GM21576 (cell line): ENCODE results near the gene EVA1C.
"Not testable (repeated sequence)": the region's sequence is repeated elsewhere in the genome, so short reads cannot be mapped to it uniquely, and the experiment has no call there.

ENCODE experiments used
- ATAC-seq: cut with Tn5 transposase; IDR thresholded peaks from one replicate; pipeline ENCODE4 v1.9.1; 2021; ENCODE audit warnings: mild to moderate bottlenecking, moderate library complexity; ENCODE audit not compliant: unreplicated experiment

The EVA1C gene

GRCh38 chr21:32521736-32522355, 109.3 kb downstream of the EVA1C start:
- no peak for ATAC-seq

- ATAC-seq: no peak
These were observed 111.0 kb downstream of the EVA1C start for GRCh38 chr21:32523463-32523862.

- no peak for ATAC-seq
These were observed 111.6 kb downstream of the EVA1C start for GRCh38 chr21:32523988-32524719.

- ATAC-seq: no peak
These were observed 112.8 kb downstream of the EVA1C start for GRCh38 chr21:32525282-32525681.

DNA sequence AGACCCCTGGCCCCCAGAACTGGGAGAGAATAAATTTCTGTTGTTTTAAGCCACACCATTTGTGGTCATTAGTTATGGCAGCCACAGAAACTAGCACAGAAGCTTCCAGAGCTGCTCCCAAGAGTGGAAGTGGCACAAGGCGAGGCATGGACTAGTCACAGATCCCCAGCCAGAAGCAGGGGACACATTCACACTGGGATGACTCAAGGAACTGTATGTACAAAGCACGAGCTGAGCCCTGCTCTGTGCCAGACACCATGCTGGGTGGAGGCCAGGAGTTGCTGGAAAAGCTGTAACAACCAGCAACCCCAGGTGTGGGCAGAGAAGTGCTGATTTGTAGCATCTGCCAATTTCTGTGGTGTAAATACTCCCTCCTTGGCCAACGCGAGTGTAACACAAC, 117.2 kb downstream of the EVA1C start:
- ATAC-seq: no peak

DNA sequence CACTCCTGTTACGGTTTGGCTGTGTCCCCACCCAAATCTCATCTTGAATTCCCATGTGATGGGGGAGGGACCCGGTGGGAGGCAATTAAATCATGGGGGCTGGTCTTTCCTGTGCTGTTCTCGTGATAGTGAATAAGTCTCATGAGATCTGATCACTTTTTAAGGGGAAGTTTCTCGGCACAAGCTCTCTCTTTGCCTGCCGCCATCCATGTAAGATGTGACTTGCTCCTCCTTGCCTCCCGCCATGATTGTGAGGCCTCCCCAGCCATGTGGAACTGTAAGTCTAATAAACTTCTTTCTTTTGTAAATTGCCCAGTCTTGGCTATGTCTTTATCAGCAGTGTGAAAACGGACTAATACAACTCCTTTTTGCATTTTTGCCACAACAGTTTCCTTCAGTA, 118.3 kb downstream of the EVA1C start:
- not testable (repeated sequence) for ATAC-seq

- ATAC-seq: not testable (repeated sequence)
These were observed 119.1 kb downstream of the EVA1C start for GRCh38 chr21:32531561-32531960.

GRCh38 chr21:32532636-32533035, 120.1 kb downstream of the EVA1C start:
- ATAC-seq: no peak

- no peak for ATAC-seq
These were observed 120.5 kb downstream of the EVA1C start for GRCh38 chr21:32533053-32533452.

- ATAC-seq: no peak
These were observed 121.1 kb downstream of the EVA1C start for GRCh38 chr21:32533611-32534010.

DNA sequence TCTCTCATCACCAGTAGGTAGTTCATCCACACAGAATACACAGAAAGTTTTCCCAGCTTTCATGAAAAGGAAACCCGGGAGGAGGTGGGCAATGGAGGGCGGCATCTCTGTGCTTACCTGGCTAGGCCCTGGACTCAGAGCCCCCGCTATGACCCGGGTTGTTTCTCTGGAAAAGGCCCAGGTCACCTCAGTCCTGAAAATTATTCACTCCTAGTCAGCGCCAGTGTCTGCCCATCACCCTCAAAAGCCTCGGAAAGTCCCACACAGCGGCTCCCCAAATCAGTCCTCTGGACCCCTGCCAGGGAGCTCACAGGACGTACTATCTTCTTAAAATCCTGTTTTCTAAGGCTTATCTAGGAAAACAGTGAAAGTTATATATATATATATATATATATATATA, 121.6 kb downstream of the EVA1C start:
- ATAC-seq: no peak

DNA sequence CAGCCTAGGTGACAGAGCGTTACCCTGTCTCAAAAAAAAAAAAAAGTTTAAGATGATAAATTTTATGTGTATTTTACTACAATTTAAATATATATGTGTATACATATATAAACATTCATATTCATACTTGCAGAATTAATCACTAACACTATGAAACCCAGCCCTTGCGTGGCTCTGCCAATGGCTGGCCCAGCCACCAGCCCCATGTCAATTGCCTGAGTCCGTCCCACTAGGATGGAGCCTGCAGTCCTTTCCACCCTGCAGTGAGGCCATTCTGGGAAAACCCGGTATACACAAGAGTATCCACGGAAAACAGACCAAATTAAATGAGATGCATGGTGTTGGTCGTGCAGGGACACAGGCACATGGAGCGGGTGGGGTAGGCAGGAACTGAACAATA, 123.1 kb downstream of the EVA1C start:
- no peak for ATAC-seq

DNA sequence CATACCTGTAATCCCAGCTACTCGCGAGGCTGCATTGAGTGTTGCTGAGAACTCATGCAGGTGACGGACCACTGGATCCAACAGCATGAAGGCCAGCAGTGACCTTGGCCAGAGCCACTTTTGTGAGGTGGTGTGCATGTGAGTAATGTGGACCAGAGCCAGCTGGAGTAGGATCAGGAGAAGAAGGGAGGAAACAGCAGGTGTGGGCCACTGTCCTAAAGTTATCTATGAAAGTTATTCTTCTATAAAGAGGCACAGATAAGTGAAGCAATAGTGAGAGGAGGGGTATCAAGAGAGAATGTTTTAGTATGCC, 125.0 kb downstream of the EVA1C start:
- no peak for ATAC-seq

DNA sequence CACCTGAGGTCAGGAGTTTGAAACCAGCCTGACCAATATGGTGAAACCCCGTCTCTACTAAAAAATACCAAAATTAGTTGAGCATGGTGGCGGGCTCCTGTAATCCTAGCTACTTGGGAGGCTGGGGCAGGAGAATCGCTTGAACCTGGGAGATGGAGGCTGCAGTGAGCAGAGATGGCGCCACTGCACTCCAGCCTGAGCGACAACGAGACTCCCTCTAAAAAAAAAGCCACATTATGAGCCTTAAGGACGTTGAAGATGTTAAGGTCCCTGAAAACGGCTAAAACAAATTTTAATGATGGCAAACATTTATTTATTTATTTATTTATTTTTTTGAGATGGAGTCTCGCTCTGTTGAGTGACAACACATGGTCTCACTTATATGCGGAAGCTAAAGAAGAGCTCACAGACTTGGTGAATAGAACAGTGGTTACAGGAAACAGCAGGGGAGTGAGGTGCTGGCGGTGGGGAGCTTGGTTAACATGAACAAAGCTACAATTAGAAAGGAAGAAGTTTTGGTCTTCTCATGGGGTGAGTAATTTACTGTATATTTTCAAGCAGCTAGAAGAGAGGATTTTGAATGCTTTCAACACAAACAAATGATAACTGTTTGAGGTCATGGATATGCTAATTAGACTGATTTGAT, 125.8 kb downstream of the EVA1C start:
- no peak for ATAC-seq

- ATAC-seq: no peak
These were observed 126.9 kb downstream of the EVA1C start for GRCh38 chr21:32539378-32539777.

GRCh38 chr21:32543056-32543455, 130.6 kb downstream of the EVA1C start:
- not testable (repeated sequence) for ATAC-seq

- no peak for ATAC-seq
These were observed 131.5 kb downstream of the EVA1C start for GRCh38 chr21:32543975-32544374.

DNA sequence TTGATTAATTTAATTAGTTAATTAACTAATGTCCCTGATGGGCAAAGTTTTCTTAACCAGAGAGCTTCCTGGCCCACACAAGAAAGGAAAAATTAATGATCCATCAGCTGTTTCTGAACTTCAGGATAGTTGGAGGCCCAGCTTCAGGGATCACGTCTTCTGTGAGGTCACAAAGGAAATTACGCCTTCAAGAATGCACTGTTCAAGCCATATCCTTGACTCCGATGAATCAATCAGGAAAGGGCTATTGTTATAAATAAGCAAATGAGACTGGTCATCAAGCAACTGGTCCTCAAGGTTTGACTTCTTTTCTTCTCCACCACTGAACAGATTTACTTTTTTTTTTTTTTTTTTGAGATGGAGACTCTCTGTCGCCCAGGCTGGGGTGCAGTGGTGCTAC, 132.2 kb downstream of the EVA1C start:
- no peak for ATAC-seq

DNA sequence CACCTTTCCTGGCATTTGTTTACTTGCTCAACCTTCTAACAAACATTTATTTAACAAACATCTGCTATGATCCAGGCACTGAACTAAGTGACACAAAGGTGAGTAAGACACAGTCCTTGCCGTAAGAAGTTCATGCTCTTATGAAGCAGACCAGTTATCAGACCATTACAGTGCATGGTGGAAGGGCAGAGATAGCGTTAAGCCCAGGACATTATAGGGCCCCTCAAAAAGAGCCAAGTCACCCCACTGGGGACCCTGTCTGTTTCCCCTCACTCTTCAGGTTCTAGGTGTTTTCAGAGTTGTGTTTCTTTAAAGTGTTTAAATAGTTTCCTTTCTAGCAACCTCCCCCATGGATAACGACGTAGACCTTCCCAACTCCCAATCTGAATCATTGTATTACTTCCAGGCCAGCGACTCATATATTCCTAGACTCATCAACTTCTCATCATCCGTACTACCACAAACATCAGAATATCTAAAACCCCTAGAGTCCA, 133.5 kb downstream of the EVA1C start:
- no peak for ATAC-seq

GRCh38 chr21:32547018-32547417, 134.5 kb downstream of the EVA1C start:
- no peak for ATAC-seq

DNA sequence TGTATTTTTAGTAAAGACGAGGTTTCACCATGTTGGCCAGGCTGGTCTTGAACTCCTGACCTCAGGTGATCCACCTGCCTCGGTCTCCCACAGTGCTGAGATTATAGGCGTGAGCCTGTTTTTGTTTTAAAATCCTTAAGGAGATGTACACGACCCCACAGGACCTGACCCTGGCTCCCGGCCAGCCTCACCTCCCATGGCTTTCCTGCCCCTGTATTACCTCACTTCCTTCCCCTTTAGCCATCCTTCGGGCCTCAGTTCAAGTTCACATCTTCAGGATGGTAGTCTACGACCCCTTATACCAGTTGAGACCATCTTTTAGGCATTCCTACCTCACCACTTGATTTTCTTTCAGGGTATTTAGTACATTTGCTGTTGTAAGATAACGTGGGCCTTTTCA, 136.5 kb downstream of the EVA1C start:
- no peak for ATAC-seq

DNA sequence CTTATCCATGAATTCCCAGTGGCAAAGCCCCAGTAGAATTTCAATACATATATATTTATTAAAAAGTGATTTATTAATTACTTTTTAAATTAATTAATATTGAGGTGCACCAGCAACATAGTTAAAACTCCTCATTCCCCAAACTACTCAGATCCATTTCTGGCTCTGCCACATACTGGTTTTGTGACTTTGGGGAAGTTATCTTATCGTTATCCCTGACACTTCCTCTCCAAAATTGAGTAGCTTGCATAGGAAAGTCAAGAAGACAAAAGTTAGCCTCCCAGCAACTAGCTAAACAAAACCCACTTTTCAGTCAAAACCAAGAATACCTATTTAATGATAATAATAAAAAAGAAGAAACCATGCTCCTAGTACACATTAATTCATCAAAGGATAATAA, 136.9 kb downstream of the EVA1C start:
- ATAC-seq: no peak
